Smooth muscle cell (in vitro differentiated cells): Measurements from ENCODE around the gene PLCH1. TPM values are rescaled to one million over a fixed set of nuclear protein-coding genes. Genes with fewer than 3 reads are reported as not detected.
"Not testable (repeated sequence)": the region's sequence is repeated elsewhere in the genome, so short reads cannot be mapped to it uniquely, and the experiment has no call there.

Experiments
- DNase-seq: peaks from one replicate; lab custom pipeline; 2025; ENCODE audit not compliant: unreplicated experiment; lab: John Stamatoyannopoulos, UW
- H2AFZ ChIP-seq: fragments of 200-600 bp; sonication (generic); 2 replicates; pipeline ENCODE4 v1.6.0; 2016; ENCODE audit warnings: antibody characterized with exemption, low read depth, mild to moderate bottlenecking
- H3F3A ChIP-seq: fragments of 200-600 bp; sonication (generic); 2 replicates; pipeline ENCODE4 v1.6.0; 2017; ENCODE audit warnings: antibody characterized with exemption, low read depth
- H3K27ac ChIP-seq: fragments of 200-600 bp; sonication (generic); 2 replicates; pipeline ENCODE4 v1.5.1; 2016; ENCODE audit warnings: low read depth, mild to moderate bottlenecking
- H3K27me3 ChIP-seq: fragments of 200-600 bp; sonication (generic); 2 replicates; pipeline ENCODE4 v1.6.1; 2016; ENCODE audit warnings: low read depth, mild to moderate bottlenecking
- H3K36me3 ChIP-seq: fragments of 200-600 bp; sonication (generic); 2 replicates; pipeline ENCODE4 v1.5.1; 2016; ENCODE audit warnings: low read depth
- H3K4me1 ChIP-seq: fragments of 200-600 bp; sonication (generic); 2 replicates; pipeline ENCODE4 v1.5.1; 2016; ENCODE audit warnings: low read depth
- H3K4me2 ChIP-seq: fragments of 200-600 bp; sonication (generic); 2 replicates; pipeline ENCODE4 v1.6.0; 2016; ENCODE audit warnings: mild to moderate bottlenecking
- H3K4me3 ChIP-seq: fragments of 200-600 bp; sonication (generic); 2 replicates; pipeline ENCODE4 v1.5.1; 2016; ENCODE audit warnings: mild to moderate bottlenecking
- H3K79me2 ChIP-seq: fragments of 200-600 bp; sonication (generic); 2 replicates; pipeline ENCODE4 v1.6.0; 2016; ENCODE audit warnings: low read depth, mild to moderate bottlenecking
- H3K9ac ChIP-seq: fragments of 200-600 bp; sonication (generic); 2 replicates; pipeline ENCODE4 v1.6.0; 2016; ENCODE audit warnings: low read depth
- H3K9me3 ChIP-seq: fragments of 200-600 bp; sonication (generic); replicated peaks from 2 replicates; pipeline ENCODE4 v1.5.1; 2016; ENCODE audit warnings: low read depth
- H4K20me1 ChIP-seq: fragments of 200-600 bp; sonication (generic); 2 replicates; pipeline ENCODE4 v1.6.0; 2016; ENCODE audit warnings: low read depth
- CTCF ChIP-seq: fragments of 200-600 bp; sonication (generic); IDR thresholded peaks from 2 replicates; pipeline ENCODE4 v1.5.1; 2017; ENCODE audit warnings: borderline replicate concordance, mild to moderate bottlenecking, antibody characterized with exemption; ENCODE audit not compliant: insufficient read depth, poor library complexity, severe bottlenecking
- WGBS: methylation state at CpG from one replicate; pipeline ENCODE4 v1.1.7; 2016; ENCODE audit warnings: low lambda C conversion rate; 5-methylcytosine and 5-hydroxymethylcytosine counted together
- polyA plus RNA-seq: library from polyadenylated mRNA; unstranded; fragments of >200 nt; fragmentation: Nextera tagmentation; extraction: Ambion mirVana; gene quantifications from 2 replicates; pipeline ENCODE4 v1.2.1, GENCODE V29; 2016
- total RNA-seq: library from RNA; depleted of rRNA; stranded (reverse); fragments of >200 nt; gene quantifications from 2 replicates; pipeline ENCODE4 v1.2.3, GENCODE V29; 2014

The PLCH1 gene
- total and polyA plus RNA-seq, 2 experiments from 2014 or later = 0.36 TPM; not detected in 1

- WGBS = 95% methylated on average over 1 of the region's 1 CpG
- no peaks in the 10 kb centered on the region for H3K79me2 ChIP-seq
- no peak overlapping the region for H3K4me3 ChIP-seq
- no peaks in the 10 kb centered on the region for H3K4me1 ChIP-seq
- H3K27ac ChIP-seq = no peak overlapping the region
- no peaks in the 10 kb centered on the region for H3K9me3 ChIP-seq
- no peaks in the 10 kb centered on the region for H3K36me3 ChIP-seq
- H3K27me3 ChIP-seq = no peaks in the 10 kb centered on the region
- no peak overlapping the region for H3K4me2 ChIP-seq
- no peak overlapping the region for H2AFZ ChIP-seq
- DNase-seq = no peak
- H3K9ac ChIP-seq = no peak overlapping the region
- TF ChIP-seq CTCF = no peak
- H4K20me1 ChIP-seq = no peaks in the 10 kb centered on the region
- no peaks in the 10 kb centered on the region for H3F3A ChIP-seq
These were observed 340.4 kb downstream of the PLCH1 start for GRCh38 chr3:155404486-155404885.

GRCh38 chr3:155402656-155403055 is 342.2 kb downstream of the PLCH1 start:
- H3K9ac ChIP-seq = no peak overlapping the region
- no peak overlapping the region for H2AFZ ChIP-seq
- no peak overlapping the region for H3K4me2 ChIP-seq
- no peaks in the 10 kb centered on the region for H3K9me3 ChIP-seq
- H4K20me1 ChIP-seq = no peaks in the 10 kb centered on the region
- H3K36me3 ChIP-seq = no peaks in the 10 kb centered on the region
- no peak overlapping the region for H3K27ac ChIP-seq
- H3K27me3 ChIP-seq = no peaks in the 10 kb centered on the region
- DNase-seq = no peak
- no peaks in the 10 kb centered on the region for H3K4me1 ChIP-seq
- no peak overlapping the region for H3K4me3 ChIP-seq
- TF ChIP-seq CTCF = no peak
- no peaks in the 10 kb centered on the region for H3K79me2 ChIP-seq
- no peaks in the 10 kb centered on the region for H3F3A ChIP-seq

- TF ChIP-seq CTCF = no peak
- H3K27me3 ChIP-seq = no peaks in the 10 kb centered on the region
- no peaks in the 10 kb centered on the region for H3K4me1 ChIP-seq
- no peak overlapping the region for H3K4me2 ChIP-seq
- no peaks in the 10 kb centered on the region for H3K36me3 ChIP-seq
- no peak overlapping the region for H3K27ac ChIP-seq
- no peak overlapping the region for H2AFZ ChIP-seq
- H4K20me1 ChIP-seq = no peaks in the 10 kb centered on the region
- H3K9ac ChIP-seq = no peak overlapping the region
- no peaks in the 10 kb centered on the region for H3F3A ChIP-seq
- H3K4me3 ChIP-seq = no peak overlapping the region
- H3K79me2 ChIP-seq = no peaks in the 10 kb centered on the region
- H3K9me3 ChIP-seq = no peaks in the 10 kb centered on the region
- no peak for DNase-seq
These were observed 346.8 kb downstream of the PLCH1 start for GRCh38 chr3:155398046-155398445.

GRCh38 chr3:155394896-155395295 is 350.0 kb downstream of the PLCH1 start:
- not testable (repeated sequence) for H3K4me3 ChIP-seq, H3F3A ChIP-seq, H3K79me2 ChIP-seq, H3K27ac ChIP-seq, H3K27me3 ChIP-seq, H3K36me3 ChIP-seq, H3K4me2 ChIP-seq, H4K20me1 ChIP-seq, H3K9me3 ChIP-seq, DNase-seq, H3K9ac ChIP-seq, H2AFZ ChIP-seq
- WGBS = 78% methylated on average over 2 of the region's 2 CpGs
- peaks cover 10% of the 10 kb centered on the region for H3K4me1 ChIP-seq
